CD4-positive, alpha-beta T cell (primary cell): ENCODE results near the gene GPR27. TPM values are rescaled to one million over a fixed set of nuclear protein-coding genes. Genes with fewer than 3 reads are reported as not detected.

Experiments
- ATAC-seq: fragments of 200-7000 bp; cut with Tn5 transposase; one replicate; pipeline ENCODE4 v1.10.0; 2022; ENCODE audit warnings: mild to moderate bottlenecking; ENCODE audit not compliant: poor library complexity
- CTCF ChIA-PET: fragments of 350-600 bp; sonication (Branson Sonifier 250); formaldehyde crosslinking; loops from one replicate; lab custom pipeline; 2021; ENCODE audit warnings: antibody characterized with exemption, inconsistent platforms; lab: Charles Lee
- POLR2A ChIA-PET: fragments of 350-600 bp; sonication (Branson Sonifier 250); formaldehyde crosslinking; loops from one replicate; lab custom pipeline; 2021; ENCODE audit warnings: antibody characterized with exemption, inconsistent platforms; lab: Charles Lee
- DNase-seq, 14 experiments: peaks; one replicate each; pipeline ENCODE4 v3.0.0-alpha.2; 2013 to 2020; ENCODE audit warnings: mixed read lengths in 2 of 14
- H3K27ac ChIP-seq, 2 donors: one replicate each; pipeline versions ENCODE4 v1.5.1 to v1.7.0; 2013; ENCODE audit warnings: low read length in 2 of 2, low read depth in 1 of 2, mild to moderate bottlenecking in 1 of 2
- H3K27me3 ChIP-seq, 2 experiments: 1 replicate in 1 of 2; 2 replicates in 1 of 2; pipeline versions ENCODE4 v1.6.1 to v1.7.0; 2013; ENCODE audit warnings: low read length in 2 of 2, control low read depth in 1 of 2, mild to moderate bottlenecking in 1 of 2, moderate library complexity in 1 of 2; ENCODE audit not compliant: insufficient read depth in 2 of 2, control insufficient read depth in 1 of 2
- H3K36me3 ChIP-seq: one replicate; pipeline ENCODE4 v1.6.1; 2013; ENCODE audit warnings: low read length, control low read depth; ENCODE audit not compliant: insufficient read depth
- H3K4me1 ChIP-seq: one replicate; pipeline ENCODE4 v1.6.1; 2013; ENCODE audit warnings: low read length, control low read depth; ENCODE audit not compliant: insufficient read depth
- H3K4me3 ChIP-seq: one replicate; pipeline ENCODE4 v1.5.1; 2013; ENCODE audit warnings: mild to moderate bottlenecking, low read length, moderate library complexity
- H3K9me3 ChIP-seq, 2 experiments: 1 replicate in 1 of 2; 2 replicates in 1 of 2; pipeline versions ENCODE4 v1.6.1 to v1.7.0; 2013; ENCODE audit warnings: low read length in 2 of 2, mild to moderate bottlenecking in 2 of 2, control low read depth in 1 of 2, moderate library complexity in 1 of 2; ENCODE audit not compliant: control insufficient read depth in 1 of 2, insufficient read depth in 1 of 2
- H3K27ac Mint-ChIP-seq: one replicate; pipeline ENCODE4 v1.8.0; 2020; ENCODE audit warnings: mixed read lengths
- H3K27me3 Mint-ChIP-seq: one replicate; pipeline ENCODE4 v1.8.0; 2021; ENCODE audit warnings: mixed read lengths
- H3K36me3 Mint-ChIP-seq: one replicate; pipeline ENCODE4 v1.8.0; 2021; ENCODE audit warnings: low read depth, mixed read lengths
- H3K4me1 Mint-ChIP-seq: one replicate; pipeline ENCODE4 v1.8.0; 2021; ENCODE audit warnings: low read depth, mixed read lengths
- H3K4me3 Mint-ChIP-seq: one replicate; pipeline ENCODE4 v1.8.0; 2020; ENCODE audit warnings: mild to moderate bottlenecking, mixed read lengths
- H3K9me3 Mint-ChIP-seq: one replicate; pipeline ENCODE4 v1.8.0; 2020; ENCODE audit warnings: mixed read lengths
- CTCF ChIP-seq: fragments of 200-600 bp; IDR thresholded peaks from one replicate; pipeline ENCODE4 v1.8.0; 2022; ENCODE audit warnings: antibody characterized with exemption, mild to moderate bottlenecking
- intact Hi-C, 2 experiments: fragments of 100-400 bp; cut with DNase I in 1 of 2; cut with micrococcal nuclease in 1 of 2; formaldehyde crosslinking; loops; one replicate each; pipeline versions ENCODE4 v1.15.1 to v1.9.0; 2023 to 2025; cut with DNase I, micrococcal nuclease
- total RNA-seq, 174 experiments: library from RNA in 2 of 174; stranded (reverse) in 2 of 174; gene quantifications; one replicate each; pipeline ENCODE4 v1.2.3 and lab custom pipeline; 2021 to 2026

The GPR27 gene
- total RNA-seq, 2 experiments from 2014 or later, result 0.84 to 1.1 TPM

GRCh38 chr3:71724171-71724453 lies 29.5 kb upstream of the GPR27 start:
- Histone ChIP-seq H3K27ac (peak overlapping the region; percentile 62 to 63), H3K4me3 (peak overlapping the region; percentile 90), H3K9me3 (no peaks in the 10 kb centered on the region), H3K36me3 (no peaks in the 10 kb centered on the region), H3K27me3 (no peaks in the 10 kb centered on the region), H3K4me1 (peaks cover 62% of the 10 kb centered on the region)
- DNase-seq, result no peak
- peak overlapping the region; percentile 89 for H3K4me3 Mint-ChIP-seq
- H3K36me3 Mint-ChIP-seq, result peaks cover 39% of the 10 kb centered on the region
- no peak for TF ChIP-seq CTCF
- intact Hi-C loops, result loop anchor here in 1 of 2 experiments (10.0 kb wide), 1 partner anchor 531 kb away; no protein-coding TSS in a partner anchor
- H3K9me3 Mint-ChIP-seq, result no peaks in the 10 kb centered on the region
- ChIA-PET CTCF (interaction anchor here (0.5 to 2.4 kb wide), 3 partner anchors 13 to 781 kb away, joined by 3 to 6 read pairs (median 4); no protein-coding TSS in a partner anchor), POLR2A (interaction anchor here (1.0 to 5.2 kb wide), 6 partner anchors 7 to 1058 kb away, joined by 4 to 24 read pairs (median 4); no protein-coding TSS in a partner anchor)
- no peaks in the 10 kb centered on the region for H3K27me3 Mint-ChIP-seq
- peak overlapping the region; percentile 91 for H3K27ac Mint-ChIP-seq
- ATAC-seq, result no peak
- peaks cover 73% of the 10 kb centered on the region for H3K4me1 Mint-ChIP-seq

GRCh38 chr3:71724584-71725270 lies 28.9 kb upstream of the GPR27 start:
- H3K27ac Mint-ChIP-seq, result peak overlapping the region; percentile 91
- peak overlapping the region; percentile 89 for H3K4me3 Mint-ChIP-seq
- intact Hi-C loops, result loop anchor here in 1 of 2 experiments (5.0 to 10.0 kb wide), 5 partner anchors 530 to 1123 kb away; partner anchors contain the start of genes RYBP and SHQ1
- ChIA-PET POLR2A (interaction anchor here (1.0 to 5.2 kb wide), 7 partner anchors 8 to 1057 kb away, joined by 3 to 24 read pairs (median 4); no protein-coding TSS in a partner anchor), CTCF (interaction anchor here (0.5 to 2.4 kb wide), 2 partner anchors 13 to 780 kb away, joined by 4 to 6 read pairs; no protein-coding TSS in a partner anchor)
- peak in 6 of 14 experiments; percentile 22 to 63 (median 48) for DNase-seq
- no peaks in the 10 kb centered on the region for H3K9me3 Mint-ChIP-seq
- peaks cover 34% of the 10 kb centered on the region for H3K36me3 Mint-ChIP-seq
- Histone ChIP-seq H3K36me3 (no peaks in the 10 kb centered on the region), H3K4me1 (peaks cover 62% of the 10 kb centered on the region), H3K27me3 (no peaks in the 10 kb centered on the region), H3K4me3 (peak overlapping the region; percentile 90), H3K27ac (peak overlapping the region; percentile 62 to 63), H3K9me3 (no peaks in the 10 kb centered on the region)
- peaks cover 74% of the 10 kb centered on the region for H3K4me1 Mint-ChIP-seq
- no peak for TF ChIP-seq CTCF
- no peaks in the 10 kb centered on the region for H3K27me3 Mint-ChIP-seq
- ATAC-seq, result peak; percentile 7

- H3K36me3 Mint-ChIP-seq, result peaks cover 32% of the 10 kb centered on the region
- no peak for TF ChIP-seq CTCF
- no peaks in the 10 kb centered on the region for H3K27me3 Mint-ChIP-seq
- CTCF ChIA-PET, result interaction anchor here (1.4 to 2.4 kb wide), 2 partner anchors 14 to 24 kb away, joined by 3 to 6 read pairs; no protein-coding TSS in a partner anchor
- peak; percentile 21 for ATAC-seq
- Histone ChIP-seq H3K36me3 (no peaks in the 10 kb centered on the region), H3K9me3 (no peaks in the 10 kb centered on the region), H3K27ac (peak within 1 kb of the TSS; percentile 63 to 84), H3K4me1 (peaks cover 62% of the 10 kb centered on the region), H3K27me3 (no peaks in the 10 kb centered on the region), H3K4me3 (peak within 1 kb of the TSS; percentile 90)
- no peaks in the 10 kb centered on the region for H3K9me3 Mint-ChIP-seq
- peaks cover 77% of the 10 kb centered on the region for H3K4me1 Mint-ChIP-seq
- peak in 8 of 14 experiments; percentile 19 to 81 (median 53) for DNase-seq
- H3K27ac Mint-ChIP-seq, result peak within 1 kb of the TSS; percentile 91
- H3K4me3 Mint-ChIP-seq, result peak within 1 kb of the TSS; percentile 89
- POLR2A ChIA-PET, result interaction anchor here (1.0 to 5.2 kb wide), 5 partner anchors 9 to 1030 kb away, joined by 3 to 24 read pairs (median 5); no protein-coding TSS in a partner anchor
- intact Hi-C loops, result loop anchor here in 1 of 2 experiments (5.0 to 10.0 kb wide), 5 partner anchors 529 to 1122 kb away; partner anchors contain the start of genes RYBP and SHQ1
Observed at GRCh38 chr3:71725271-71725991, 28.2 kb upstream of the GPR27 start, which contains the start of gene EIF4E3. Gene EIF4E3, minus strand, starts transcription at chr3:71725402. Its CDS starts 35 bp downstream, at chr3:71725367.
